Nephron progenitor cell (in vitro differentiated cells): Measurements from ENCODE around the gene ZNF117.

Source experiments
- DNase-seq: peaks from one replicate; pipeline ENCODE4 v3.0.0; 2021
- H3K27ac Mint-ChIP-seq: 2 replicates; pipeline ENCODE4 v1.8.0; 2021; ENCODE audit warnings: mild to moderate bottlenecking, moderate library complexity, mixed read lengths
- H3K27me3 Mint-ChIP-seq: 2 replicates; pipeline ENCODE4 v1.8.0; 2021; ENCODE audit warnings: mild to moderate bottlenecking, low read depth, mixed read lengths; ENCODE audit not compliant: poor library complexity
- H3K36me3 Mint-ChIP-seq: 2 replicates; pipeline ENCODE4 v1.8.0; 2021; ENCODE audit warnings: low read depth, mixed read lengths
- H3K4me1 Mint-ChIP-seq: 2 replicates; pipeline ENCODE4 v1.8.0; 2021; ENCODE audit warnings: mixed read lengths
- H3K4me3 Mint-ChIP-seq: 2 replicates; pipeline ENCODE4 v1.8.0; 2021; ENCODE audit warnings: mild to moderate bottlenecking, moderate library complexity, mixed read lengths
- H3K9me3 Mint-ChIP-seq: 2 replicates; pipeline ENCODE4 v1.8.0; 2021; ENCODE audit warnings: mild to moderate bottlenecking, moderate library complexity, mixed read lengths
- TF ChIP-seq, protein P1 (sequence below): fragments of 200-600 bp; sonication (generic); IDR thresholded peaks from 2 replicates; pipeline ENCODE4 v1.5.0; 2021; ENCODE audit warnings: antibody characterized with exemption

Gene ZNF117

DNA sequence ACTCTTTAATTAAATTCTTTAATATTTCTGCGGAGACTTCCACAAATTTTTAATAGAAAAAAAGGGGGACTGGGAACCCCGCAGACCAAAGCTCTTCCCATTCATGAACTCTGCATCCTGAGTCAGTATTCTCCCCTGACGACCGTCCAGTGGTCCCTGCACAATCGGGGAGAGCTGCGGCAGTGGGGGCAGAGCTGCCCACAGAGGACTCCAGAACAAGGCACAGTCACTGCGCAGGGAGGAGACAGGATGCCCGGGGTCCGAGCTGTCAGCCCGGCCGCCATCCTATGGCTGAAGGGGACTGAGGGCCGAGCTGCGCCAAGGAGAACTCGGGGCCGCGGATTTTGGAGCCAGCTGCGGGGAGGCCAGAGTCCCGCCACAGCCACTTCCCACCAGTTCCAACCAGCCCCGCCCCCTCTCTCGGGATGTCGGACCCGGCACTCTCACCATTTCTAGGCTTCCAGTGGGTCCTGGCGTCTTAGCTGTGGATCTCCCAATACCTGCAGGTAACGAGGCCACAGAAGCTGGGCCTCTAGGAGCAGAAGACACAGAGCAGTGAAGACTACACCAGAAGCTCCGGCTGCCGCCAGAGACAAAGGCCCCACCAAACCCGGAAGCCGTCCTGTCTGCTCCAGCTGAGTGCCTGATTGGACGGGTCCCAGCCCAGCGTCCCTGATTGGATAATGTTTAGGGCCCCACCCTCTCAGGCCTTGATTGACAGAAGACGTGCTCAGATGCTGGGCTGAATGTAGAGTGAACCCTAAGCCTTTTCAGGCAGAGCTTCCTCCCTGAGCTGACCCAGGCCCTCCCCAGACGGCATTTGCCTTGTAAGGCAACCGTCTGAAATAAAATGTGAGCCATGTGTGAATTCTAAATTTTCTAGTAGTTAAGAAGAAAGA, 15.5 kb upstream of the ZNF117 start, which contains the start of gene ERV3-1:
Gene ERV3-1 (minus strand): TSS at position 594 of the 899 bp plus-strand sequence. CDS start 13,661 bp downstream, outside the sequence.
- DNase-seq = peak; percentile 85
- Mint-ChIP-seq H3K4me1 (peaks cover 19% of the 10 kb centered on the region), H3K9me3 (peaks cover 56% of the 10 kb centered on the region), H3K4me3 (peak within 1 kb of the TSS; percentile 98), H3K27me3 (no peaks in the 10 kb centered on the region), H3K36me3 (peaks cover 54% of the 10 kb centered on the region), H3K27ac (peak within 1 kb of the TSS; percentile 100)
- TF ChIP-seq, protein P1, sequence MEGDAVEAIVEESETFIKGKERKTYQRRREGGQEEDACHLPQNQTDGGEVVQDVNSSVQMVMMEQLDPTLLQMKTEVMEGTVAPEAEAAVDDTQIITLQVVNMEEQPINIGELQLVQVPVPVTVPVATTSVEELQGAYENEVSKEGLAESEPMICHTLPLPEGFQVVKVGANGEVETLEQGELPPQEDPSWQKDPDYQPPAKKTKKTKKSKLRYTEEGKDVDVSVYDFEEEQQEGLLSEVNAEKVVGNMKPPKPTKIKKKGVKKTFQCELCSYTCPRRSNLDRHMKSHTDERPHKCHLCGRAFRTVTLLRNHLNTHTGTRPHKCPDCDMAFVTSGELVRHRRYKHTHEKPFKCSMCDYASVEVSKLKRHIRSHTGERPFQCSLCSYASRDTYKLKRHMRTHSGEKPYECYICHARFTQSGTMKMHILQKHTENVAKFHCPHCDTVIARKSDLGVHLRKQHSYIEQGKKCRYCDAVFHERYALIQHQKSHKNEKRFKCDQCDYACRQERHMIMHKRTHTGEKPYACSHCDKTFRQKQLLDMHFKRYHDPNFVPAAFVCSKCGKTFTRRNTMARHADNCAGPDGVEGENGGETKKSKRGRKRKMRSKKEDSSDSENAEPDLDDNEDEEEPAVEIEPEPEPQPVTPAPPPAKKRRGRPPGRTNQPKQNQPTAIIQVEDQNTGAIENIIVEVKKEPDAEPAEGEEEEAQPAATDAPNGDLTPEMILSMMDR = no peak

DNA sequence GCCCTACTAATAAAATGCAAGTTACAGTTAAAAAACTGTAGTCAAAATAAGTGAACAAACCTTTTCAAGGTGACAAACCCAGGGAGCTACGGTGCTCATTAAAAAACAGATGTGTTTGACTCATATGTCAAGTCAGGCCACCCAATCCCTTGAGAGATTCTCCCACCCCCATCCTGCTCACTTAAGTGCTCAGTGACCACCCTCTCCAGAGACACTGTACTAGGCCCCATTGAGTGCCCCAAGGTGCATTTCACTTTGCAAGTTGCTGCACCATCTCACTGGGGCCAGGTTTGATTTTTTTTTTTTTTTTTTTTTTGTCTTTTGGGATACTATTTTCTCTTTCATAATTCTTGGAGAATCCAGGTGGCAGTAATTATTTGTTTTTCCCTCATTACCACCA, 13.7 kb upstream of the ZNF117 start:
- DNase-seq = no peak

DNA sequence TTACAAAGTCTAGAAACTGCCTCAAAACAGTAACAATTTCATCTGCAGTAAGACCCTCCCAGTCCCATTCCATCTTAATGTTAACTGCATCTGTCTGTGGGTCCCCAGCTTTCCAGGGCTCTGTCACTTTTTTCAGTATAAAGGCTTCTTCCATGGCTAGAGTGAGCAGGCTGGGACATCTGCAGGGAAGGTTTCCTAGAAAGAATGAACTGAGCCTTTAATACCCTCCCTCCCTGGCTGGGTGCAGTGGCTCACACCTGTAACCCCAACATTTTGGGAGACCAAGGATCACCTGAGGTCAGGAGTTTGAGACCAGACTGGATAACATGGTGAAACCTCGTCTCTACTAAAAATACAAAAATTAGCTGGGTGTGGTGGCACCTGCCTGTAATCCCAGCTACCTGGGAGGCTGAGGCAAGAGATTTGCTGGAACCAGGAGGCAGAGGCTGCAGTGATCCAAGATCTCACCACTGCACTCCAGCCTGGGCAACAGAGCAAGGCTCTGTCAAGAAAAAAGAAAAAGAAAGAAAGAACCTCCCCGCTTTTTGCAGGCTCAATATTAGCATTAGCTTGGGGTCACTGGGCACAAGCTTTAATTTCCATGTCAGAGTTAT, 12.2 kb upstream of the ZNF117 start:
- TF ChIP-seq, protein P1 = no peak
- peaks cover 86% of the 10 kb centered on the region for H3K36me3 Mint-ChIP-seq
- H3K9me3 Mint-ChIP-seq = peaks cover 89% of the 10 kb centered on the region
- no peak overlapping the region for H3K27ac Mint-ChIP-seq
- H3K4me3 Mint-ChIP-seq = no peak overlapping the region
- H3K4me1 Mint-ChIP-seq = peaks cover 19% of the 10 kb centered on the region
- DNase-seq = no peak
- peaks cover 3% of the 10 kb centered on the region for H3K27me3 Mint-ChIP-seq

More for the DNA sequence above, 13.7 kb upstream of the ZNF117 start:
- peaks cover 3% of the 10 kb centered on the region for H3K27me3 Mint-ChIP-seq
- H3K36me3 Mint-ChIP-seq = peaks cover 71% of the 10 kb centered on the region
- peaks cover 19% of the 10 kb centered on the region for H3K4me1 Mint-ChIP-seq
- peaks cover 74% of the 10 kb centered on the region for H3K9me3 Mint-ChIP-seq
- peak overlapping the region; percentile 98 for H3K4me3 Mint-ChIP-seq
- TF ChIP-seq, protein P1 = no peak
- no peak overlapping the region for H3K27ac Mint-ChIP-seq

DNA sequence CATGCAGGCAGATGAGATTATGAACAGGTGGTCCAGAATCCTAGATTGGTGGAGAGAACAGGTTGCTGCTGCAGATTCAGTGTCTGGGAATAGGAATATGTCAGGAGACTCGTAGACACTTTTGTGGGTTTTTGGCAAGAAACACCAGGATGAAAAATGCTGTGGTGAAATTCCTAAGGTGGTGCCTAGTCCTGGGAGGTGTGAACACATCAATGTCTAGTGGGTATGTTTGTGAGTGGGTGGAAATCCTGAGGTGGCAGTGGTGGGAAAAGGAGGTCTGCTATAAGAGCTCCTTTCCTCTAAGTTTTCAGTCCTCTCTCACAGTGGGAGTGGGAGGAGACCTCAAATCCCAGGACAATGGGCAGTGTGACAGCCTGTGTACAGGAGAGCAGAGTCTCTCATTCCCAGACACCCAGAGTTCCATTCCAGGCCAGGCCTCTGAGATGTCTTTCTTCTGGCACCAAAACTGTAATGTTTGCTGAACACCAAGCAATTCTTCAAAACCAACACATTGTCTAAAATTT, 10.5 kb upstream of the ZNF117 start:
- DNase-seq = no peak
- H3K27me3 Mint-ChIP-seq = peaks cover 10% of the 10 kb centered on the region
- TF ChIP-seq, protein P1 = no peak
- H3K9me3 Mint-ChIP-seq = peaks cover 100% of the 10 kb centered on the region
- H3K36me3 Mint-ChIP-seq = peaks cover 99% of the 10 kb centered on the region
- H3K27ac Mint-ChIP-seq = no peak overlapping the region
- no peak overlapping the region for H3K4me3 Mint-ChIP-seq
- H3K4me1 Mint-ChIP-seq = peaks cover 10% of the 10 kb centered on the region

DNA sequence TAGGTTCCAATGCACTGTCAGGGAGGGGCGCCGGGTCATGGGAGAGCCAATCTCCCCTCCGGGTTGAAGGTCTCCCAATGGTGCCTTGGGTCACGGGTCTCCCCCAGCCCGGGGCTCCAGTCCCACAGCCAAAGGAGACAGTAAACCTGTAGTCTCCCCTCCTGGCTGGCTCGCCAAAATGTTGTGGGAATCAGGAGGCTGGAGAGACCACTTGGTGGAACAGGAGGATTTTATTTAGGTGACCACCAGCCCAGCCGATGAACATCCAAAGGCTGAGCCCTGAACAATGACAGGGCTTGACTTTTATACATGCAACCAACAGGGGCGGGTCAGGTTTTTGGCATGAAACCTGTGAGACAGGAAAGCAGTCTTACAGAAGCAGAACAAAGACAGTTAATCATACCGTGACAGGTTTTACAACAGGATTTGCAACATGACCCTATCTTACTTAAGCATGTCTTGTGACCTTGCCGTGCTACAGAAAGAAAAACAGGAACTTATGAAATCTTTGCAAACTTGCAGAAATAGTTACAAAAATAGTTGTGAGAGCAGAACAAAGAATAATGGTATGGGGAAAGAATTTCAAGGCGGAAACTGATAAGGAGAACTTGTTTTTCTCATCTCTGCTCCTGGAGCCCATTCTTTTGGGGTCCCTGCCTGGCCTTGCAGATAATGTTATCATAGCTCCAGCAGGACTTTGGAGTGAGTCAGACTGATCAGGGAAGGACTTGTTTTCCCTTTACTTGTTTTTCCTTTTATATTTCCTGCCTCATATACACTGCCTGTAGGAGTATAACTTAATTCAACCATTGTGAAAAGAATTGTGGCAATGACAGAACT, 8.5 kb upstream of the ZNF117 start:
- DNase-seq = no peak
- Mint-ChIP-seq H3K9me3 (peaks cover 100% of the 10 kb centered on the region), H3K36me3 (peaks cover 100% of the 10 kb centered on the region), H3K4me3 (no peak overlapping the region), H3K27ac (no peak overlapping the region), H3K27me3 (peaks cover 11% of the 10 kb centered on the region), H3K4me1 (no peaks in the 10 kb centered on the region)
- TF ChIP-seq, protein P1 = no peak
